ENCODE data around the gene BTC.
A peak's percentile ranks its signal among the peaks of the same experiment; 100 is the strongest.

BTC gene

DNA sequence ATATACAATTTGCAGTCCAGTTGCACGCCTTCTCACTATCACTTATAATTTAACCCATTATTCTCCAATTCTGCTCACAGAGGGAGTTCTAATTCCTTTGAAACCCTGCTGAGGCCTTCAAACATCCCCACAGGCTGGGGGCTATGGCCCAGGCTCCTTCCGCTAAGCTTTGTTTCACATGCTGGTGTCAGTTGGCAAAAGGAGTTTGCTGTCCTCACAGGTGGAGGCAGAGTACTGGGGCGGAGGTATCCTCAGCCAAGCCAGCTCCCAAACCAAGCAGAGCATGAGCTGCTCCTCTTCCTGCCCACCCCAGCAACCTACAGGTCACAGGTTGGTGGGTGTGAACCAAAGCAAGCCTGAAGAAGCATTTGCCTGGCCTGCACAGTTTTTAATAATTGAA, 21.5 kb downstream of the BTC start:
- H3K4me3 Mint-ChIP-seq = no peak overlapping the region
- no peaks in the 10 kb centered on the region for H3K36me3 Mint-ChIP-seq
- DNase-seq (ENCODE audit: low spot score in 2 of 2) = no peak
- ATAC-seq = no peak
- peaks cover 2% of the 10 kb centered on the region for H3K9me3 Mint-ChIP-seq
- H3K27ac Mint-ChIP-seq = no peak overlapping the region
- no peaks in the 10 kb centered on the region for H3K4me1 Mint-ChIP-seq

DNA sequence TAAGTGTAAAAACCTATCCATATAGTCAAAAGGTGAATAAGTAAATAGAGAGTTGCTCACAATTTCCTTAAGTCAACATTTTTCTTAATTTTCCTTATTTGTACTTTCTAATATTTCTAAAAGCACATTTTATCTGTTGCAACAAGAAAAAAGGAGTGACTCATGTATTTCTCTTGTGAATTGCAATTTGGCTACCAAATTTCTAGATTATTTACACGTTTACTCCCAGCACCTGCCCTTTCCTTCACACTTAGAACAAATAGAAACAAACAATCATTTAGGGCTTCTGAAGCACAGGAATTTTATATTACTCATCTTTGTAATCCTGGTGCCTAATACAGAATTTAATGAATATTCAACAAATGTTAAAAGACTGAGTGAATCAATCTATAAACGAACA, 22.2 kb downstream of the BTC start:
- no peak for ATAC-seq
- no peak for DNase-seq (ENCODE audit: low spot score in 2 of 2)
- no peak overlapping the region for H3K4me3 Mint-ChIP-seq
- H3K27ac Mint-ChIP-seq = no peak overlapping the region
- no peaks in the 10 kb centered on the region for H3K4me1 Mint-ChIP-seq
- H3K9me3 Mint-ChIP-seq = peaks cover 2% of the 10 kb centered on the region
- no peaks in the 10 kb centered on the region for H3K36me3 Mint-ChIP-seq

DNA sequence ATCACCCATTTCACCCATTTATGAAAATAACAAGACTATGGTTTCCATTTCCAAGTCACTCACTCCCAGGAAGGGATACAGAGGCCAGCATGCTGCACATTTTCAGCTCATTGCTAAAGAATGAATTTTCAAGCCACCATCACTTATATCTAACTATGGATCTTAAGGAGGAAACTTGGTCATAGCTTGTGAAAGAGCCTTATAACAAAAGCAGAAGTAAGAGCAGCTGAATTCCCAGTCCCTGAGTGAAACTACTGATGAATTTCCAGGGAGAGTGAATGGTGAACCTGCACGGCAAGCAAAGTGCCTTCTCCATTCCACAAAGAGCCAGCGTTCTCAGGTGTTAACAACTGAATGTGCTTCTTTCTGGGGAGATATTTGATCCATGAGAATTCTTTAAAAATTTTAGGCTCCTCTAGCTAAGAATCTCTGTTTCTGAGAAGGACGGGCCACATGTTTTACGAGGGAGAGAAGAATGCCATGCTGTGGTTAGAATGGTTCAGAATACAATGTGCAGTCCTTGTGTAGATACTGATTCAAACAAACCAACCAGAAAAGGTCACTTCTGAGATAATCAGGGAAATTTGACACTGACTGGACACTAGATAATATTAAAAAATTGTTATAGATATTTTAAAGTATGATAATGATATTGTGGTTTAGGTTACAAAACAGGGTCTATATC, 24.0 kb downstream of the BTC start:
- DNase-seq (ENCODE audit: low spot score in 2 of 2) (no peak), ATAC-seq (no peak)
- H3K4me1 Mint-ChIP-seq = no peaks in the 10 kb centered on the region
- H3K9me3 Mint-ChIP-seq = peaks cover 2% of the 10 kb centered on the region
- no peak overlapping the region for H3K4me3 Mint-ChIP-seq
- no peaks in the 10 kb centered on the region for H3K36me3 Mint-ChIP-seq
- H3K27ac Mint-ChIP-seq = no peak overlapping the region

DNA sequence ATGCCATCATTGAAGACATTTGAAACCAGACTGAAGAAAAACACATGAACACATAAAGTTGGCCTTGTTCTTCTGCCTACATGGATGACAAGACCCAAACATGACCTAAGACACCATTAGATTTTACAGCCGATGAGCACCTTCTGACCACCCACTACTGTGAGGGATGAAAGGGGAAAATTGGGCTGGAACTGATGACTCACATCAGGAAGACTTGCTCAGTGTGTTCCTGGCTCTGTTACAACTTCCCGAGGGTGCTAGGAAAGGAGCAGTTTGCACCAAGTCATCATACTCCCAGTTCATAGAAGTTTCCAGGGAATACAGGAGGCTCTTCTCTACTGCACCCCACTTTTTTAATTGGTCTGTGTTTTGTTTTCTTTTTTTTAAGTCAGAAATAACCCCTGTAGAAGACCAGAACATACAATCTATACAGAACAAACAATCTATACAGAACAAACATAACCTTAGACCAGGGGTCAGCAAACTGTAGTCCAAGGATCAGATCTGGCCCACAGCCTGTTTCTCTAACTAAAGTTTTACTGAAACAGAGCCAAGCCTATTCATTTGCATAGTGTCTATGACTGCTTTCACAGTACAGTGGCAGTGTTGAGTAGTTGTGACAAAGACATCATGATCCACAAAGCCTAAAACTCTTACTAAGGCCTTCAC, 25.3 kb downstream of the BTC start:
- Mint-ChIP-seq H3K9me3 (peaks cover 2% of the 10 kb centered on the region), H3K36me3 (peaks cover 4% of the 10 kb centered on the region), H3K4me1 (no peaks in the 10 kb centered on the region), H3K27ac (no peak overlapping the region), H3K4me3 (no peak overlapping the region)
- no peak for ATAC-seq
- DNase-seq (ENCODE audit: low spot score in 2 of 2) = no peak

DNA sequence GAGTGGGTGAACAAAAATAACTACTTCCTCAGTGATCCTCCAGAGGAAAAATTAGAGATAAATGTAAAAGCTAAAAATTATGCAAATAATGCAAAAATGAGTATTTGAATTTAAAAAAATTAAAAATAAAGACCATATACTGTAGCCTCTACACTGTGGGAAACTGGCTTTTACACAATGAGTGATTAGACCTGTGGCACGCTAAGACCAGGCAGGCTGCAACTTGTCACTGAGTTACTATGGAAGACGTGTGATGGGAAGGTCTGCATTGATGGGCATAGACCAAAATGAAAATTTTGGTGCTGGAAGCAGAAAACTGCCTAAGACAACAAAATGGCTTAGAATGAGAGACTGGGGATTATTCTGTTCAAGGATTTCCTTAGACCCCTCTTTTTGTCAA, 30.2 kb downstream of the BTC start:
- H3K4me1 Mint-ChIP-seq = no peaks in the 10 kb centered on the region
- DNase-seq (ENCODE audit: low spot score in 2 of 2) (no peak), ATAC-seq (no peak)
- peaks cover 4% of the 10 kb centered on the region for H3K36me3 Mint-ChIP-seq
- no peak overlapping the region for H3K4me3 Mint-ChIP-seq
- peaks cover 6% of the 10 kb centered on the region for H3K9me3 Mint-ChIP-seq
- no peak overlapping the region for H3K27ac Mint-ChIP-seq

DNA sequence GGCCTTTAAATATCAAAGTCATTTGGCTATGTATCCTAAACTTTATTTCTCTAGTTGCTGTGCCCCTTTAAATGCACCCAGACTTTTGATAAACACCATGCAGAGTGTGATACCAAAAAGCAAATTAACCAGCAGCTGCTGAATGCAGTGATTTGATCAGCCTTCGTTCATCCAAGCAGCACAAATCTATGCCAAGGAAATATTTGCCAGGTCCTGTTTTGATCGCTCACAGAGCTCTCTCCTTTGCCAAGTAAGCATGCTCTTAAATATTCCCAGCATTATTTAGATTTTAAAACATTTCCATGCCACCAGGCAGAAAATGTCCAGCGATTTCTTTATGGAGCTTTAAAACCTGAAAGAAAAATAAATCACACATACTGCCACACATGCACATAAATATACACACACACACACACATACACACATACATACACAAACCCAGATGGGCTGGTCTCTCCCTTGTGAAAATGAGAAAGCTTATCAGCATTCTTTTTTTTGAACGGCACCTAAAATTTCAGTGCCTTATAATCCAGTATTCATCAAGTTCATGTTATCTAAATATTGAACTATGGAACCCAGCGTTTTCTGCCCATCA, 35.7 kb downstream of the BTC start:
- Mint-ChIP-seq H3K27ac (no peak overlapping the region), H3K4me1 (no peaks in the 10 kb centered on the region), H3K9me3 (peaks cover 6% of the 10 kb centered on the region), H3K36me3 (no peaks in the 10 kb centered on the region), H3K4me3 (no peak overlapping the region)
- DNase-seq (ENCODE audit: low spot score in 2 of 2) = no peak
- no peak for ATAC-seq

DNA sequence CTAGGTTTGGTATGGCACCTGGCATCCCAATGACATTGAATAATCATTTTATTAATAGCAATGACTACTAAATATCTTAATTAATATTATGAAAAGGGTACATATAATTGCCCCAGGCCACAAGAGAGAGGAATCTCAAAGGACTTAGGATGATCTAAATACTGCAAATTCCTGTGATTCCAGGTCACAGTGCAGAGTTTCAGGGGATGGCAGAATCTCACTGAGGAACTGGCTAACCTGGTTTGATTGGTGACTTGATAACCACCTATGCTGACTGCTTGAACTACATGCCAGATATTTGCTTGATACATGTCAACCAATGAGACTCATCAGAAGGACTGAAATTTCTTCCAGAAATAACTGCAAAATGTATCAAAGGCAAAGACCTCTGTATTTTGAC, 37.2 kb downstream of the BTC start:
- Mint-ChIP-seq H3K9me3 (peaks cover 6% of the 10 kb centered on the region), H3K36me3 (no peaks in the 10 kb centered on the region), H3K4me3 (no peak overlapping the region), H3K27ac (no peak overlapping the region), H3K4me1 (no peaks in the 10 kb centered on the region)
- DNase-seq (ENCODE audit: low spot score in 2 of 2) = no peak
- no peak for ATAC-seq

DNA sequence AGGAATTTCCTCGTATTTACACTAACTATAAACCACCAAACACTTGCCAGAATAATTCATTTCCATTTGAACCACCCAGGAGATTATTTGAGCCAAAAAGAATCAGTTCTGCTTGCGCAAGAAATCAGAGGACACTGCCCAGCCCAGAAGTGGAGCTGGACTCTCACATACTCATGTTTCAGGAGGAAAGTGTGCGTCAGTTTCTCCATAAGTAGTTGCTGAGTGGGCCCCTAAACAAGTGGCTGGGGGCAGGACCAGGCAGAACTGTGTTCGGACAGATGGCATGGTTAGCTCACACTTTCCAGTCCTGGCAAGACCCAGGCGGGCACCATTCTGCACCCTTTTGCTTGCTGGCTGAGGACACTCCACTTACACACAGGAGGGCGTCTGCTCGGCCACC, 38.8 kb downstream of the BTC start:
- no peaks in the 10 kb centered on the region for H3K36me3 Mint-ChIP-seq
- DNase-seq (ENCODE audit: low spot score in 2 of 2) (no peak), ATAC-seq (peak; percentile 26)
- H3K4me3 Mint-ChIP-seq = no peak overlapping the region
- H3K9me3 Mint-ChIP-seq = no peaks in the 10 kb centered on the region
- H3K27ac Mint-ChIP-seq = no peak overlapping the region
- no peaks in the 10 kb centered on the region for H3K4me1 Mint-ChIP-seq

DNA sequence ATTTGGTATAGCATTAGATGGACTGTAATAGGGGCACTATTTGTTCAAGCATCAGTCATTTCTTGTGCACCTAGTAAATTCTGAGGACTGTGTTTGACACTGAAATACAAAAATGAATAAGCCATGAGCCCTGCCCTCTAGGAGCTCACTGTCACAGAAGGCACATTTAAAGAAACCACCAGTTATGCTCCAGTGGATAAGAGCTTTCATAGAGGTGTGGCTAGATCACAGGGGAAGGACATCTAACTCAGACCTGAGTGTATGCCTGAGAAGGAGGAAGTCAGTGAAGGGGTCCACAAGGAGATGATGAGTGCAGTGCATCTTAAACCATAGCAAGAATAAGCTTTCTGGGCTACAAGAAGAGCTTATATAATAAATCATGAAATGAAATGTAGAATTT, 40.1 kb downstream of the BTC start:
- Mint-ChIP-seq H3K4me3 (no peak overlapping the region), H3K27ac (no peak overlapping the region), H3K9me3 (no peaks in the 10 kb centered on the region), H3K36me3 (no peaks in the 10 kb centered on the region), H3K4me1 (no peaks in the 10 kb centered on the region)
- DNase-seq (ENCODE audit: low spot score in 2 of 2) (no peak), ATAC-seq (peak; percentile 32)

DNA sequence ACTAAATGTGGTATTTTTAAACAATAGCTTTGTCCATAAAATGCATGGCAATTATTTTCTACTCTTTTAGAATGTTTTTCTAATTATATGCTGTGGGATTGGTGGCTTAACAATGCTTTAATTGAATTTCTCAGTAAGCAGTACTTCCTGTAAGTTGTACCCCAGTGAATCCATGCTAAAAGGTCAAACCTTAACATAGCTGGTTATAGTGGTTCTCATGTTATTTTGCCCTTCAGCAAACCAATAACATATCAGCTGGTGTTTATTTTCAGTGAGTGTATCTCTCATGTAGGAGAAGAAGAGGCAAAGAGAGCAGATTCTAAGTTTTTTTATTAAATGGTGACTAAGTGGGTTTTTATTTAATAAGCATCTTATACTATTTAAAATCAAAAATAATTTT, 41.5 kb downstream of the BTC start:
- H3K4me1 Mint-ChIP-seq = no peaks in the 10 kb centered on the region
- no peaks in the 10 kb centered on the region for H3K9me3 Mint-ChIP-seq
- H3K4me3 Mint-ChIP-seq = no peak overlapping the region
- H3K36me3 Mint-ChIP-seq = no peaks in the 10 kb centered on the region
- DNase-seq (ENCODE audit: low spot score in 2 of 2) (no peak), ATAC-seq (no peak)
- no peak overlapping the region for H3K27ac Mint-ChIP-seq

DNA sequence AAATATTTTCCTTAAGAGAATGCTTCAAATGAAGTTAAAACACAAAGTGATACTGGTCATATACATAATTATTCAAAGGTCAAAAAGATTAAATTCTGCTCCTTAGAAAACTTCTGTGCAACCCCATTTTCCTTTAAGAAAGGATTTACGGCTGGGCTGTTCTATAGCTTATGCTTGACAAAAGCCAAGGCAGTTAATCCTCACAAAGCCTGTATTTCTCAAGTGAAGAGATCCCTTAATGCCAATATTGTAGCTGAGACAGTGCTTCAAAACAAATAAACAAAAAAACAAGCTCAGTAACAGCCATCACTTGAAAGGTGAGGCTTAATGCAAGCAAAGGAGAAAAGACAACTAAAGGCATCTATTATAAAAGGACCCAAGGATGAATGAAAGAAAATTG, 42.5 kb downstream of the BTC start:
- Mint-ChIP-seq H3K4me3 (no peak overlapping the region), H3K9me3 (no peaks in the 10 kb centered on the region), H3K4me1 (no peaks in the 10 kb centered on the region), H3K27ac (no peak overlapping the region), H3K36me3 (no peaks in the 10 kb centered on the region)
- ATAC-seq (no peak), DNase-seq (ENCODE audit: low spot score in 2 of 2) (no peak)

DNA sequence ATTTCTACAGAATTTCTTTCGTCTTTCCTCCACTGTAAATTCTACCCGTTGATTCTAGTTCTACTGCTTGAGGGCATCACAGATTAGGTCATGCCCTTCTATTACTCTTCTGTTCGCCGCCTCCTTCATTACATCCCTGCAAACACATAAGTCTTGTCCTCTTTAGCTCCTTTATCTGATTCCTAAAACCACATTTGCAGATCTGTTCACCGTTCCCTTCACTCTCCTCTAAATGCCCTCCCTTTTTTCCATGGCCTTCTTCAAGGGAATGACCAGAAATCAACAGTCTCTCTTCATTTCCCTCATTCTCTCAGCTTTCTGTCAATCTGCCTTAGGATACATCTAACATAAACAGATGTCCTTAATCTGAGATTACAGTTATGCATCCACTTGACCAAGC, 43.1 kb downstream of the BTC start:
- H3K4me1 Mint-ChIP-seq = no peaks in the 10 kb centered on the region
- H3K9me3 Mint-ChIP-seq = no peaks in the 10 kb centered on the region
- H3K27ac Mint-ChIP-seq = no peak overlapping the region
- ATAC-seq (no peak), DNase-seq (ENCODE audit: low spot score in 2 of 2) (no peak)
- H3K4me3 Mint-ChIP-seq = no peak overlapping the region
- no peaks in the 10 kb centered on the region for H3K36me3 Mint-ChIP-seq

DNA sequence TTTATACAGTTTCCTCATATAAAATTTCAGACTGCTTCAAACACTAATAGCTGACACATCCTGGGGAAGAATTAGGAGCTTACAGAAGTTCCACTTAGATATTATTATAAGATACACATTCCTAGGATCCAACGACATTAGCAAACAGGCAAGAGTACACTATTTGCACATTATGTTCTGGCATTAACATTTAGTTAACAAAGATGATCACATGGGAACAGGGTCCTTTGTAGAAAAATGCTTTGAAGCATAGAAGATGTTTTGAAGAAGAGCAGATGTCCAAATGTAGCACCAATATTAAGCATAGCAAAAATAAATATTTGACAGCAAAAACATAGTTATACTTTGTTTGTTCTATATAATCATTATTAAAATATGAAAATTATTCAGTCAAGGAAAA, 52.1 kb downstream of the BTC start:
- no peak for DNase-seq (ENCODE audit: low spot score in 2 of 2)
- Mint-ChIP-seq H3K4me3 (no peak overlapping the region), H3K36me3 (no peaks in the 10 kb centered on the region), H3K9me3 (no peaks in the 10 kb centered on the region), H3K4me1 (no peaks in the 10 kb centered on the region), H3K27ac (no peak overlapping the region)
- ATAC-seq = no peak

DNA sequence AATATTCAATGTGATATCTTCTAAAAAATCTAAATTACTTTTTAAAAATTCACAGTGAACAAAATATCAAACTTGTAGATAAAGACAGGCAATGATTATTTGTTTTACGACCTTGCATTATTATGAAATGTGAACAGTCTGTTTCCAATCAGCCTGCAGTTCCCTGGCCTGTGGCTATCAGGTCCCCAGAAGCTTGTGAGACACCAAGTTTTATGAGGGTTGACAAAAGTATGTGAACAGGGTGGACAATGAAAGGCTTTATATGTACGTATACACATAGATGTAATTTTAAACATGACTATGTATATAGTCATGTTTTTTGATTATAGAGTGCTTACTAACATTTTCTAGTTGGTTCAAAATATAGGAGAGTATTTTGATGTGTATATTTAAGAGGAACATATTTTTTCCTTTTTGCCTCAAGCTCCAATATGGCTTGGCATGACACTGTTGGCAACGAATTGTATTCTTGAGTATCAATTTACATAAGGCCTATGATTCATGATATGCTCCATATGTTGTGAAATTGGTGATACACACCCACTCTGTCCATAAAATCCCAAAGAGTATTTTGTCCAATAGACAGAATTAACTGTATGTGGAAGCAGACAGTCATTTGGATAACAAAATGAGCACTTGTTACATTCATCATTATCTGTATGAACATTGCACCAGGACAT, 55.7 kb downstream of the BTC start:
- Mint-ChIP-seq H3K4me3 (no peak overlapping the region), H3K9me3 (no peaks in the 10 kb centered on the region), H3K27ac (no peak overlapping the region), H3K36me3 (no peaks in the 10 kb centered on the region), H3K4me1 (no peaks in the 10 kb centered on the region)
- ATAC-seq (no peak), DNase-seq (ENCODE audit: low spot score in 2 of 2) (no peak)

DNA sequence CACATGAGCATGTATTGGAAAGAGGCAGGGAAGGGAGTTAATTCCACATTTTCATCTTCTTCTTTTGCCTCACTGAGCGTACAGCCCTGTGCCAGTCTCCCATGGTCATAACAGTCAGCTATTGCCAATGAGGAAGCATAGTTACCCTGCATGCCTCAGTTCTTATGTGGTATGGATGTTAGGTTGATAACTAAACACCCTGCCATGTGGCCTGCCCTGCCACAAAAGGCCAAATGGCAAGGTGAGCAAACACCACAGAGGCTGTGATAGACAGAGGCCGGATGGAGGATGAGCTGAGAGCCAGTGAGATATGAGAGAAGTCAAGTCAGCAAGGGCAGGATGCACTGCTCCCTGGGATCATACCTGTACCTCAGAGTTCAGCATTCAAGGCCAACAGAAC, 59.3 kb downstream of the BTC start:
- ATAC-seq (no peak), DNase-seq (ENCODE audit: low spot score in 2 of 2) (no peak)
- Mint-ChIP-seq H3K9me3 (peaks cover under 1% of the 10 kb centered on the region), H3K27ac (no peak overlapping the region), H3K36me3 (no peaks in the 10 kb centered on the region), H3K4me3 (no peak overlapping the region), H3K4me1 (no peaks in the 10 kb centered on the region)

DNA sequence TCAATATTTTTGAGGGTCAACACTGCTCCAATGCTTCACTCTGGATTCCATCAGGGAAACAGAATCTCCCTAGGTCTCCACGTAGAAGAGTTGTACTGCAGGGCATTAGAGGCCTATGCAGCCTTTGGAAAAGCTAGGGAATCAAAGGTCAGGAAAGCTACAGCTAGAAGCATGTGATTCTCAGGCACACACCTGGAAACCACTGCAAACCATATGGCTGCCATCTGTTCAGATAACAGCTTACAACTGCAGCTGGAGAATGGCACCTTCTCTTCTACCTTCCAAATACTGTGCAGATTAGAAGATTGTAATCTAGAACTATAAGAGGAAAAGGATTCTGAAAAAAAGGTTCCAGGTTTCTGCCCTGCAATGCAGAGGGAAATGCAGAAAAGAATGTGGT, 60.6 kb downstream of the BTC start:
- no peaks in the 10 kb centered on the region for H3K4me1 Mint-ChIP-seq
- peaks cover 2% of the 10 kb centered on the region for H3K9me3 Mint-ChIP-seq
- DNase-seq (ENCODE audit: low spot score in 2 of 2) = no peak
- H3K4me3 Mint-ChIP-seq = no peak overlapping the region
- no peak for ATAC-seq
- H3K27ac Mint-ChIP-seq = no peak overlapping the region
- no peaks in the 10 kb centered on the region for H3K36me3 Mint-ChIP-seq
